Measurements from ENCODE around the gene FILIP1. TPM values are rescaled to one million over a fixed set of nuclear protein-coding genes. Genes with fewer than 3 reads are reported as not detected.
A peak's percentile ranks its signal among the peaks of the same experiment; 100 is the strongest.

Gene FILIP1
- total and polyA plus RNA-seq, 2 donors from 2014 or later: 0.80 to 4.6 TPM

DNA sequence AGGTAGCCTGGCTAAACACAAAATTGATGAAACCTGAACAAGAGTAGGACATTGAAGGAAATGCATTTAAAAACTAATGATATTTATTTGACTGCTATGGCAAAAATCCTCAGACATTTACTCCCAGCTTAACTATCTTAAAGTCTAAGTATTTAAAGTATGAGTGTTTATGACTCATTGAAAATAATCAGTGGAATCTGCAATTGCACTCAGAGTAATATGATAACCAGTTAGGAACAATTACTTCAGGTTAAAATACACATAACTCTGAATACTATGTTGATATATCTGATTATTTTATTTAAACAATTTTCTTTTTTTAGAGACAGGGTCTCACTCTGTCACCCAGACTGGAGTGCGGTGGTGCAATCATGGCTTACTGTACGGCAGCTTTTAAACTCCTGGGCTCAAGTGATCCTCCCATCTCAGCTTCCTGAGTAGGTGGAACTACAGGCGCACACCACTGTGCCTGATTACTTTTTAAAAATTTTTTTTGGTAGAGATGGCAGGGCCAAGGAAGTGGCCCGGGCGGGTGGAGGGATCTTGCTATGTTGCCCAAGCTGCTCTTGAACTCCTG is 43.9 kb downstream of the FILIP1 start:
- FAIRE-seq (no peak), DNase-seq (no peak)
- Histone ChIP-seq H3K36me3 (ENCODE audit: control insufficient read depth in 2 of 3, insufficient read depth in 3 of 3, low read length in 3 of 3) (no peaks in the 10 kb centered on the region), H3K4me1 (ENCODE audit: control insufficient read depth in 2 of 3, insufficient read depth in 2 of 3, low read depth in 1 of 3, low read length in 3 of 3) (no peaks in the 10 kb centered on the region), H3K9ac (ENCODE audit: low read length in 3 of 3) (no peak overlapping the region), H3K27ac (ENCODE audit: low read depth in 2 of 2, low read length in 2 of 2) (no peak overlapping the region), H3K9me3 (ENCODE audit: control insufficient read depth in 2 of 3, insufficient read depth in 1 of 3, low read length in 3 of 3) (no peaks in the 10 kb centered on the region), H3K4me3 (ENCODE audit: low read length in 3 of 3) (no peak overlapping the region), H3K27me3 (ENCODE audit: control insufficient read depth, insufficient read depth, low read length) (no peaks in the 10 kb centered on the region)
- TF ChIP-seq, protein P1, sequence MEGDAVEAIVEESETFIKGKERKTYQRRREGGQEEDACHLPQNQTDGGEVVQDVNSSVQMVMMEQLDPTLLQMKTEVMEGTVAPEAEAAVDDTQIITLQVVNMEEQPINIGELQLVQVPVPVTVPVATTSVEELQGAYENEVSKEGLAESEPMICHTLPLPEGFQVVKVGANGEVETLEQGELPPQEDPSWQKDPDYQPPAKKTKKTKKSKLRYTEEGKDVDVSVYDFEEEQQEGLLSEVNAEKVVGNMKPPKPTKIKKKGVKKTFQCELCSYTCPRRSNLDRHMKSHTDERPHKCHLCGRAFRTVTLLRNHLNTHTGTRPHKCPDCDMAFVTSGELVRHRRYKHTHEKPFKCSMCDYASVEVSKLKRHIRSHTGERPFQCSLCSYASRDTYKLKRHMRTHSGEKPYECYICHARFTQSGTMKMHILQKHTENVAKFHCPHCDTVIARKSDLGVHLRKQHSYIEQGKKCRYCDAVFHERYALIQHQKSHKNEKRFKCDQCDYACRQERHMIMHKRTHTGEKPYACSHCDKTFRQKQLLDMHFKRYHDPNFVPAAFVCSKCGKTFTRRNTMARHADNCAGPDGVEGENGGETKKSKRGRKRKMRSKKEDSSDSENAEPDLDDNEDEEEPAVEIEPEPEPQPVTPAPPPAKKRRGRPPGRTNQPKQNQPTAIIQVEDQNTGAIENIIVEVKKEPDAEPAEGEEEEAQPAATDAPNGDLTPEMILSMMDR (IDR thresholded peaks at IDR 0.05; ENCODE audit: borderline replicate concordance, extremely low read depth, insufficient read depth): no peak
- intact Hi-C loops (cut with DNase I): no loop called here

DNA sequence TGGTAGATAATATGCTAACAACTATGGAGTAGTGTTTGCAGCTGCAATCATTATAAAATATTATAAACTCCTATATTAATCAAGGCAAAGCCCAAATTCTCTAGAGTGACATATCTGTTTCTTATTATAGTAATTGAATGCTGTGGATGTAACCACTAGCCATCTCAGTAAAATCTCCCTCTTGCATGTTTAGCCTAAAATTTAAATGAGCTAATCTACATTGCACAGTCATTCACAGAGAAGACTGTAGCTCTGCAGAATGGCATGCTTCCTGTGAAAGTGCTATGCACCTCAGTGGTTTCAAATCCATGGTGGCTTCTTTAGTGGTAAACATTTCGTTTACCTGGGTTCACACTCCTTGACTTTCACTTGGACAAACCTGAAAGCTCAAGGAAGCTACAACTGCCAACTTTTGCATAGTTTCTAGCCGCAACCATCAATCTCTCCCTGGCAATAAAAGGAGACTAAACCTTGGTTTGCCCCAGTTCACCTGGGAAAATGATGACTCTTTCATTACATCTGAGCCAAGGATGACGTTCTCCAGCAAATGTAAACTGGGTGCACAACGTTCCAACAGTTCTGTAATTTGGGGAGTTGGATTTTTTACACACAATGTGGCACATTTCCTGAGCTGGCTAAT is 47.2 kb downstream of the FILIP1 start:
- H3K27ac ChIP-seq (ENCODE audit: low read depth in 2 of 2, low read length in 2 of 2): no peak overlapping the region
- FAIRE-seq: no peak

DNA sequence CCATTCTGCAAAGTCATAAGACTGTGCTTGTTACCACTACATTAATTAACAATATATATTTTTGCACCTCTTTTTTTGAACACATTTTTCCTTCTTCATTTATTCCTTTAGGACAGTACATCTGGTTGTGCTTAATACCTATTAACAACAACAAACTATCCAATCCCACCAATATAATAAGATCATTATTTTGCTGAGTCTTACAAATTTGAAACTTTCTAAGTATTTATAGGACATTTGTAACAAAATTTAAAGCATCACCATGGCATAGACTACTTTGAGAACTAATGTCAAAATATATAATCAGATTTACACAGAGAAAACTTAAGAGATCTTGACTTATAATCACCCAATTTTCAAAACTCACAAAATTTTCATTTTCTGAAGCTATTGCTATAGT is 47.9 kb downstream of the FILIP1 start:
- intact Hi-C loops (cut with DNase I): no loop called here
- no peak overlapping the region for H3K9ac ChIP-seq (ENCODE audit: low read length in 3 of 3)
- DNase-seq: no peak
- TF ChIP-seq, protein P1 (IDR thresholded peaks at IDR 0.05; ENCODE audit: borderline replicate concordance, extremely low read depth, insufficient read depth): no peak
- H3K36me3 ChIP-seq (ENCODE audit: control insufficient read depth in 2 of 3, insufficient read depth in 3 of 3, low read length in 3 of 3): no peaks in the 10 kb centered on the region
- peak; percentile 3 for FAIRE-seq
- H3K4me1 ChIP-seq (ENCODE audit: control insufficient read depth in 2 of 3, insufficient read depth in 2 of 3, low read depth in 1 of 3, low read length in 3 of 3): no peaks in the 10 kb centered on the region
- H3K9me3 ChIP-seq (ENCODE audit: control insufficient read depth in 2 of 3, insufficient read depth in 1 of 3, low read length in 3 of 3): no peaks in the 10 kb centered on the region
- no peak overlapping the region for H3K27ac ChIP-seq (ENCODE audit: low read depth in 2 of 2, low read length in 2 of 2)
- H3K4me3 ChIP-seq (ENCODE audit: low read length in 3 of 3): no peak overlapping the region
- no peaks in the 10 kb centered on the region for H3K27me3 ChIP-seq (ENCODE audit: control insufficient read depth, insufficient read depth, low read length)

More for the DNA sequence above, 47.2 kb downstream of the FILIP1 start:
- Histone ChIP-seq H3K4me1 (ENCODE audit: control insufficient read depth in 2 of 3, insufficient read depth in 2 of 3, low read depth in 1 of 3, low read length in 3 of 3) (no peaks in the 10 kb centered on the region), H3K27me3 (ENCODE audit: control insufficient read depth, insufficient read depth, low read length) (no peaks in the 10 kb centered on the region), H3K4me3 (ENCODE audit: low read length in 3 of 3) (no peak overlapping the region), H3K9ac (ENCODE audit: low read length in 3 of 3) (no peak overlapping the region), H3K9me3 (ENCODE audit: control insufficient read depth in 2 of 3, insufficient read depth in 1 of 3, low read length in 3 of 3) (no peaks in the 10 kb centered on the region), H3K36me3 (ENCODE audit: control insufficient read depth in 2 of 3, insufficient read depth in 3 of 3, low read length in 3 of 3) (no peaks in the 10 kb centered on the region)
- TF ChIP-seq, protein P1 (IDR thresholded peaks at IDR 0.05; ENCODE audit: borderline replicate concordance, extremely low read depth, insufficient read depth): no peak
- intact Hi-C loops (cut with DNase I): no loop called here
- no peak for DNase-seq

Data from kidney (tissue), 14 donors.